Ishikawa (cell line): ENCODE measurements around the gene PDZRN3.

ENCODE experiments used
- EP300 ChIP-seq: IDR thresholded peaks from 2 replicates; pipeline ENCODE4 v1.6.1; 2012; ENCODE audit warnings: borderline replicate concordance
- FOXM1 ChIP-seq: IDR thresholded peaks from 2 replicates; pipeline ENCODE4 v1.6.1; 2012; ENCODE audit warnings: low read depth, borderline replicate concordance
- NFIC ChIP-seq: IDR thresholded peaks from 2 replicates; pipeline ENCODE4 v1.6.1; 2012
- RAD21 ChIP-seq: IDR thresholded peaks from 2 replicates; pipeline ENCODE4 v1.6.1; 2012; ENCODE audit warnings: low read depth
- TAF1 ChIP-seq: IDR thresholded peaks from 2 replicates; pipeline ENCODE4 v1.6.1; 2012; ENCODE audit warnings: low read depth, mild to moderate bottlenecking
- YY1 ChIP-seq: IDR thresholded peaks from 2 replicates; pipeline ENCODE4 v1.6.1; 2012; ENCODE audit warnings: low read depth
- TF ChIP-seq, protein P1 (sequence below): IDR thresholded peaks from 2 replicates; pipeline ENCODE4 v1.6.1; 2012; ENCODE audit warnings: low read depth, mild to moderate bottlenecking
- TF ChIP-seq, protein P2 (sequence below): IDR thresholded peaks from 2 replicates; pipeline ENCODE4 v1.6.1; 2012

DNA sequence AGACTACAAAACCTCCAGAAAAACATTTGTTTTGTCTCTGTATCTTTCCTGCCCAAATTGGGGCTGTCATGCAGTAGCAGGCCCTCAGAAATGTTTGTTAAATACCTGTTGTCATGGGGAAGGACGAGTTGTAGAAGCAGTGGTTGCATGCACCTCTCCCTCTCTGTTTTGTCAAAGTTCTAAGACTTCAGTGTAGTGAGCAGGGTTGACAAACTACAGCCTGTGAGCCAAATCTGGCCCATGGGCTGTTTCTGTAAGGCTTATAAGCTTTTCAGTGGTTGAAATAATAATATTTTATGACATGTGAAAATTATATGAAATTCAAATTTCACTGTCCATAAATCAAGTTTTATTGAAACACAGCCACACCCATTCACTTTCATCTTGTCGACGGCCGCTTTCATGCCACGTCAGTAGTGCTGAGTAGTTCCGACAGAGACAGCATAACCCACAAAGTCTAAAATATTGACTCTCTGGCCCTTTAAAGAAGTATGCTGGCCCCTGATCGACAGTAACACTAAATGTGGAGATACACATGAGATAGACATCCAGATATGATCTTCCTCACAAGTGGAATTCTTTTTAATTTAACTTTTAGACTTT lies 102.9 kb downstream of the PDZRN3 start:
- TF ChIP-seq EP300 (no peak), YY1 (no peak), TAF1 (no peak), RAD21 (no peak), FOXM1 (no peak), NFIC (no peak)
- TF ChIP-seq, protein P1, sequence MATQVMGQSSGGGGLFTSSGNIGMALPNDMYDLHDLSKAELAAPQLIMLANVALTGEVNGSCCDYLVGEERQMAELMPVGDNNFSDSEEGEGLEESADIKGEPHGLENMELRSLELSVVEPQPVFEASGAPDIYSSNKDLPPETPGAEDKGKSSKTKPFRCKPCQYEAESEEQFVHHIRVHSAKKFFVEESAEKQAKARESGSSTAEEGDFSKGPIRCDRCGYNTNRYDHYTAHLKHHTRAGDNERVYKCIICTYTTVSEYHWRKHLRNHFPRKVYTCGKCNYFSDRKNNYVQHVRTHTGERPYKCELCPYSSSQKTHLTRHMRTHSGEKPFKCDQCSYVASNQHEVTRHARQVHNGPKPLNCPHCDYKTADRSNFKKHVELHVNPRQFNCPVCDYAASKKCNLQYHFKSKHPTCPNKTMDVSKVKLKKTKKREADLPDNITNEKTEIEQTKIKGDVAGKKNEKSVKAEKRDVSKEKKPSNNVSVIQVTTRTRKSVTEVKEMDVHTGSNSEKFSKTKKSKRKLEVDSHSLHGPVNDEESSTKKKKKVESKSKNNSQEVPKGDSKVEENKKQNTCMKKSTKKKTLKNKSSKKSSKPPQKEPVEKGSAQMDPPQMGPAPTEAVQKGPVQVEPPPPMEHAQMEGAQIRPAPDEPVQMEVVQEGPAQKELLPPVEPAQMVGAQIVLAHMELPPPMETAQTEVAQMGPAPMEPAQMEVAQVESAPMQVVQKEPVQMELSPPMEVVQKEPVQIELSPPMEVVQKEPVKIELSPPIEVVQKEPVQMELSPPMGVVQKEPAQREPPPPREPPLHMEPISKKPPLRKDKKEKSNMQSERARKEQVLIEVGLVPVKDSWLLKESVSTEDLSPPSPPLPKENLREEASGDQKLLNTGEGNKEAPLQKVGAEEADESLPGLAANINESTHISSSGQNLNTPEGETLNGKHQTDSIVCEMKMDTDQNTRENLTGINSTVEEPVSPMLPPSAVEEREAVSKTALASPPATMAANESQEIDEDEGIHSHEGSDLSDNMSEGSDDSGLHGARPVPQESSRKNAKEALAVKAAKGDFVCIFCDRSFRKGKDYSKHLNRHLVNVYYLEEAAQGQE: no peak
- TF ChIP-seq, protein P2, sequence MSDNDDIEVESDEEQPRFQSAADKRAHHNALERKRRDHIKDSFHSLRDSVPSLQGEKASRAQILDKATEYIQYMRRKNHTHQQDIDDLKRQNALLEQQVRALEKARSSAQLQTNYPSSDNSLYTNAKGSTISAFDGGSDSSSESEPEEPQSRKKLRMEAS: no peak
